Colonic mucosa (tissue), 4 donors: ENCODE measurements around the gene OR10A4. TPM values are rescaled to one million over a fixed set of nuclear protein-coding genes. Genes with fewer than 3 reads are reported as not detected.

Experiments used
- DNase-seq: peaks from one replicate; pipeline ENCODE4 v3.0.0-alpha.2; 2020
- H3K27ac ChIP-seq: fragments of 200-600 bp; one replicate; pipeline ENCODE4 v1.8.0; 2021
- H3K27me3 ChIP-seq: fragments of 200-600 bp; one replicate; pipeline ENCODE4 v1.8.0; 2021
- H3K36me3 ChIP-seq: fragments of 200-600 bp; one replicate; pipeline ENCODE4 v1.8.0; 2021
- H3K4me1 ChIP-seq: fragments of 200-600 bp; one replicate; pipeline ENCODE4 v1.8.0; 2021; ENCODE audit warnings: mild to moderate bottlenecking
- H3K4me3 ChIP-seq: fragments of 200-600 bp; one replicate; pipeline ENCODE4 v1.8.0; 2021
- H3K9ac ChIP-seq, 2 donors: one replicate each; pipeline ENCODE4 v1.7.0; 2013; ENCODE audit warnings: control low read depth in 2 of 2, low read depth in 2 of 2, low read length in 2 of 2
- H3K9me3 ChIP-seq: fragments of 200-600 bp; one replicate; pipeline ENCODE4 v1.8.0; 2021
- intact Hi-C: fragments of 100-400 bp; cut with DNase I; formaldehyde crosslinking; loops from one replicate; pipeline ENCODE4 v1.14.1; 2022
- total RNA-seq, 2 donors: library from RNA; stranded (reverse); fragmentation: NEBNext Ultra II Directional in 1 of 2; extraction: Animal tissue kit (Norgen Biotek cat#: 25700) in 1 of 2; gene quantifications; one replicate each; pipeline ENCODE4 v1.2.1, GENCODE V29; 2021
- TF ChIP-seq, protein P1 (sequence below): fragments of 200-600 bp; IDR thresholded peaks from one replicate; pipeline ENCODE4 v1.8.0; 2022; ENCODE audit warnings: antibody characterized with exemption, mild to moderate bottlenecking
- donor health status: healthy.
- donor health status: DM: no; HTN: no; CAD: no.
- donor health status: DM: no; HTN: no; CAD: no.

Gene OR10A4
- total RNA-seq, 2 donors from 2014 or later = not detected

DNA sequence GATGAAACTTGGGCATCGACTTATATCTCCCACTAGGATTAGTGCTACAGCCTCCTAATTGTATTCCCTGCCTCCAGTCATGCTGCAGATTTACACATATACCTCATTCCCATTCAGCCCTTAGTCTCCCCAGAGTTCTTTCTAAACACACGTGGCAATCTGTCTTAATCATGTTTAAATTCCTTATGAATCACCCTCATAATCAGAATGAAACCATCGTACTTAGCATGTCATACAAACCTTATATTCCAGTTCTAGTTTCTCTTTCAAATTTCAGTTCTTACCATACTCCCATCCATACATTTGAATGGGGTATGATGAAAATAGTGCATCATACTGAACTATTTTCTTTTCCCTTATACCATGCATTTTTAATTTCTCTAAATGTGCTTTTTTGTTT, 19.6 kb upstream of the OR10A4 start:
- TF ChIP-seq, protein P1, sequence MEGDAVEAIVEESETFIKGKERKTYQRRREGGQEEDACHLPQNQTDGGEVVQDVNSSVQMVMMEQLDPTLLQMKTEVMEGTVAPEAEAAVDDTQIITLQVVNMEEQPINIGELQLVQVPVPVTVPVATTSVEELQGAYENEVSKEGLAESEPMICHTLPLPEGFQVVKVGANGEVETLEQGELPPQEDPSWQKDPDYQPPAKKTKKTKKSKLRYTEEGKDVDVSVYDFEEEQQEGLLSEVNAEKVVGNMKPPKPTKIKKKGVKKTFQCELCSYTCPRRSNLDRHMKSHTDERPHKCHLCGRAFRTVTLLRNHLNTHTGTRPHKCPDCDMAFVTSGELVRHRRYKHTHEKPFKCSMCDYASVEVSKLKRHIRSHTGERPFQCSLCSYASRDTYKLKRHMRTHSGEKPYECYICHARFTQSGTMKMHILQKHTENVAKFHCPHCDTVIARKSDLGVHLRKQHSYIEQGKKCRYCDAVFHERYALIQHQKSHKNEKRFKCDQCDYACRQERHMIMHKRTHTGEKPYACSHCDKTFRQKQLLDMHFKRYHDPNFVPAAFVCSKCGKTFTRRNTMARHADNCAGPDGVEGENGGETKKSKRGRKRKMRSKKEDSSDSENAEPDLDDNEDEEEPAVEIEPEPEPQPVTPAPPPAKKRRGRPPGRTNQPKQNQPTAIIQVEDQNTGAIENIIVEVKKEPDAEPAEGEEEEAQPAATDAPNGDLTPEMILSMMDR = no peak
- no peaks in the 10 kb centered on the region for H3K9me3 ChIP-seq
- H3K27me3 ChIP-seq = no peaks in the 10 kb centered on the region
- no peak for DNase-seq
- H3K27ac ChIP-seq = no peak overlapping the region
- no peak overlapping the region for H3K4me3 ChIP-seq
- H3K36me3 ChIP-seq = no peaks in the 10 kb centered on the region
- intact Hi-C loops = no loop called here
- no peaks in the 10 kb centered on the region for H3K4me1 ChIP-seq
- no peak overlapping the region for H3K9ac ChIP-seq

DNA sequence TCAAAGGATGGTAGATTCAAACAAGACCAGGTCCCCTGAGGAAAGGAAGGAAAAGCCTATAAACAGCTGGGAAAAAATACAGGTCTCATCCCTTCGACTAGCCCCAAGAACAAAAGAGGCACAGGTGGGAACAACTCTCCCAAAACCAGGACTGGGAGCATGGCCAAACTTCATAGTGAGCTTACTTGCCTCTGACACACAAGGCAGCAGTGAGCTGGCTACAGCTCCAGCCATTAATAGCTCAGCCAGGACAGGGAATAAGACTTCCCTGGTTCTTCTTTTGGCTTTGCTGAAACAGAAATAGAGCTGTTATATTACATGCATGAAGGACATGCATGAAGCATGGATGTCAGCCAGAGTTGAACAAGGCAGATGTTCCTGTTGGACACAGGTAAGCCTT, 13.5 kb upstream of the OR10A4 start, which contains the start of gene OR10A2:
Gene OR10A2 (plus strand): TSS at position 97 of the 400 bp plus-strand sequence. CDS start 6,698 bp downstream, outside the sequence.
- DNase-seq = no peak
- Histone ChIP-seq H3K36me3 (no peaks in the 10 kb centered on the region), H3K4me3 (no peak within 1 kb of the TSS), H3K9ac (no peak within 1 kb of the TSS), H3K4me1 (no peaks in the 10 kb centered on the region), H3K9me3 (no peaks in the 10 kb centered on the region), H3K27me3 (no peaks in the 10 kb centered on the region), H3K27ac (no peak within 1 kb of the TSS)
- TF ChIP-seq, protein P1 = no peak
- intact Hi-C loops = no loop called here

DNA sequence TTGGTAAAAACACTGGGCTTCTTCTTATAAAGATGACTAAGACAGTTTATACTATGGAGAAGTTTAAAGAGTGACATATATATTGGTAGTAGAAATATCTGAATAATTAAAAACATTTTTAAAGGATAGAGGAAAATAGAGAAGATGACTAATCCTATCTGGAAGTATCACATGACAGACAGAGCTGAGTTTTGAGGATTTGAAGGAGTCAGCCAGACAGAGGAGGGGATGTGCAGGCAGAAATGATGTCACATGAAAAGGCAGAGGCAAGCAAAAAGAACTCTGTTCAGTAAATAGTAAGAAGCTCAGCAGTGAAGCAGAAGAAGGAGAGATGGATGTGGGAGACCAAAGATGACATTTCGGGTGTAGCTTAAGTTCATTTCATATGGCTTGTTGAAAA, 12.0 kb upstream of the OR10A4 start:
- no peak overlapping the region for H3K4me3 ChIP-seq
- no peaks in the 10 kb centered on the region for H3K27me3 ChIP-seq
- H3K4me1 ChIP-seq = no peaks in the 10 kb centered on the region
- no peak overlapping the region for H3K9ac ChIP-seq
- no peaks in the 10 kb centered on the region for H3K36me3 ChIP-seq
- no peak overlapping the region for H3K27ac ChIP-seq
- intact Hi-C loops = no loop called here
- no peaks in the 10 kb centered on the region for H3K9me3 ChIP-seq
- TF ChIP-seq, protein P1 = no peak
- no peak for DNase-seq

DNA sequence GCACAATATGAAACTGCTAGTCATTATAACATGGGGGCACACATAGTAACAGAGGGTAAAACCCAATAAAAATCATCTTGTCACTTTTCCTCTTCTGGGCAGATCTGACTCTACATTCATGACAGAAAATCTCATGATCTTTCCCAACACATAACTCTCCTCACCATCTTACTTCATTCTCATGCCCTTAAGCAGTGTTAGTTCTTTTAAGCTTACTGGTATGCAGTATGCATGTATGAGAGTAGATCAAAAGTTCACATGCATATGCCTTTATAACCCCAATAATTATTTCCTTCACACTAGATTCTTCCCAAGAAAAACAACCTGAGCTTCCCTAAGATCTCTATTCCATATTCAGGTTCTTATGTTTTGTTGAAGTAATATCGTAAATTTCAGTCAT, 5.1 kb upstream of the OR10A4 start:
- no peaks in the 10 kb centered on the region for H3K9me3 ChIP-seq
- no peak overlapping the region for H3K27ac ChIP-seq
- H3K9ac ChIP-seq = no peak overlapping the region
- H3K27me3 ChIP-seq = no peaks in the 10 kb centered on the region
- H3K4me1 ChIP-seq = no peaks in the 10 kb centered on the region
- intact Hi-C loops = no loop called here
- no peak for DNase-seq
- H3K4me3 ChIP-seq = no peak overlapping the region
- no peaks in the 10 kb centered on the region for H3K36me3 ChIP-seq
- TF ChIP-seq, protein P1 = no peak

DNA sequence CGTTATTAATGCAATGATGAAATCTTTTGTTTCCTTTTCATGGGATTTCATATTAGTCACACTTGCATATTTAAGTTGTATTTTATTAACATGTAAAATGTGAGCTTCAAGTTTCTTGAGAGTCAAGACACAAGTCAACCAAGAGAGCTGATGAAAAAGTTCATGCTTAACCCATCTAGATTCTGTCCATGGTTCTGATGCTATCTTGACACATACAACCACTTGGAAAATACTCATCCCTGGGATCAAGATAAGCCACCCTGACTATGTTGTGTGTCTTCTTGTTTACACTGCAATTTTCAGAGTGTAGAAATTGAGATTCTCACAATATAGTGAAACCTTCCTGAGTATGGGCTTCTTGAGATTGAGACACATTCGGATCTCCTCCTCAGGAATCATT, 664 bp upstream of the OR10A4 start:
- no peak for DNase-seq
- intact Hi-C loops = no loop called here
- H3K9ac ChIP-seq = no peak overlapping the region
- no peak overlapping the region for H3K4me3 ChIP-seq
- no peak overlapping the region for H3K27ac ChIP-seq
- no peaks in the 10 kb centered on the region for H3K9me3 ChIP-seq
- TF ChIP-seq, protein P1 = no peak
- H3K36me3 ChIP-seq = no peaks in the 10 kb centered on the region
- no peaks in the 10 kb centered on the region for H3K27me3 ChIP-seq
- no peaks in the 10 kb centered on the region for H3K4me1 ChIP-seq

DNA sequence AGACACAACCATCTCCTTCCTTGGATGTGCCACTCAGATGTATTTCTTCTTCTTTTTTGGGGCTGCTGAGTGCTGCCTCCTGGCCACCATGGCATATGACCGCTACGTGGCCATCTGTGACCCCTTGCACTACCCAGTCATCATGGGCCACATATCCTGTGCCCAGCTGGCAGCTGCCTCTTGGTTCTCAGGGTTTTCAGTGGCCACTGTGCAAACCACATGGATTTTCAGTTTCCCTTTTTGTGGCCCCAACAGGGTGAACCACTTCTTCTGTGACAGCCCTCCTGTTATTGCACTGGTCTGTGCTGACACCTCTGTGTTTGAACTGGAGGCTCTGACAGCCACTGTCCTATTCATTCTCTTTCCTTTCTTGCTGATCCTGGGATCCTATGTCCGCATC, 489 bp downstream of the OR10A4 start:
- TF ChIP-seq, protein P1 = no peak
- no peaks in the 10 kb centered on the region for H3K36me3 ChIP-seq
- H3K4me3 ChIP-seq = no peak overlapping the region
- H3K27me3 ChIP-seq = no peaks in the 10 kb centered on the region
- no peak for DNase-seq
- H3K4me1 ChIP-seq = no peaks in the 10 kb centered on the region
- intact Hi-C loops = no loop called here
- no peak overlapping the region for H3K9ac ChIP-seq
- H3K9me3 ChIP-seq = no peaks in the 10 kb centered on the region
- no peak overlapping the region for H3K27ac ChIP-seq
